Prostate gland (tissue), 2 donors: ENCODE results near the gene RSKR.

Source experiments
- CTCF ChIP-seq, 4 experiments: fragments of 200-600 bp in 2 of 4; fragments of 450-650 bp in 2 of 4; sonication (generic) in 2 of 4; IDR thresholded peaks; 1 replicate in 3 of 4; 2 replicates in 1 of 4; pipeline ENCODE4 v1.5.1; 2016 to 2019; ENCODE audit warnings: antibody characterized with exemption in 4 of 4, mild to moderate bottlenecking in 2 of 4, moderate library complexity in 2 of 4
- POLR2A ChIP-seq: fragments of 450-650 bp; IDR thresholded peaks from one replicate; pipeline ENCODE4 v1.6.1; 2016; ENCODE audit warnings: antibody characterized with exemption, mild to moderate bottlenecking
- POLR2AphosphoS5 ChIP-seq: sonication (generic); formaldehyde crosslinking; IDR thresholded peaks from one replicate; pipeline ENCODE4 v1.6.1; 2017; ENCODE audit warnings: antibody characterized with exemption

- TF ChIP-seq CTCF (IDR thresholded peaks at IDR 0.05): no peak
- peak; percentile 94 for TF ChIP-seq POLR2A
- TF ChIP-seq POLR2AphosphoS5: peak; percentile 96
Measured at GRCh38 chr17:28571361-28572122, 42.4 kb downstream of the RSKR start, which contains the start of gene PIGS.
